ENCODE results near the gene SMYD2.

SMYD2 gene

DNA sequence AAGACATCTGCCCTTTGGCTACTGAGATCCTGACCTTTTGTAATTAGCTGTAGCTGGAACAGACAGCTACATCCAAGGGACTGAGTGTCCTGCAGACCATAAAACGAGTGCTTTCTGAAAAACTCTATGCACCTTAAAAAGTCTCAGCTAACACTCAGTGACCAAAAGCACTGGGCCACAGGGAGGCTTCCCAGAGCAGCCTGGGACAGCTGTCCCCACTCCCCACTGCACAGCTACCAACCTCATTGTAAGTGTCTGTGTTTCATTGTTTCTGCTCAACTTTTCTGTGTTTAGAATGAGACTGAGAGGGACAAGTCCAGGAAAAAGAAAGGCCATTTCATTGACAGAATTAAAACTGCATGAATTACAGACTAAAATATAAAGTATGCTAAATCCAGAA, 80.7 kb downstream of the SMYD2 start:
- DNase-seq (ENCODE audit: low read depth) = no peak

- no peak for DNase-seq (ENCODE audit: low read depth)
These were observed 81.4 kb downstream of the SMYD2 start for GRCh38 chr1:214362188-214362882.

DNA sequence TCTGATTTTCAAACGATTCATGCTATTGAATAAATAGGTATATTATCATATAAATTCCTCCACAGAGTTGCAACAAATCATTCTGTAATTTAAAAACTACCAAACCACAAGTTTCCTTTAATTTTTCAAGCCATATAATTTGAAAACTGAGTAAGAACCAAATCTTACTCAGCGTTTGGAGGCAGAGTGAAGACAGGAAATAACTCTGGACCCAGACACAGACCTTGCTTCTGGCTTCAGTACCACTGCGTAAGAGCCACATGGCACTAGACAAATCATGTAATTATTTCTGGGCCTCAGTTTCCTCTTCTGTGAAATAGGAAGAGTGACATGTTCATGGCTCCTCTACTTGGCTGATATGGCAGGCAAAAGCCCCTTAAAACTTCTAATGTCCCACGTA, 82.4 kb downstream of the SMYD2 start:
- DNase-seq (ENCODE audit: low read depth) = no peak

GRCh38 chr1:214364386-214364785, 83.4 kb downstream of the SMYD2 start:
- DNase-seq (ENCODE audit: low read depth) = no peak

GRCh38 chr1:214364786-214365295, 83.9 kb downstream of the SMYD2 start:
- DNase-seq (ENCODE audit: low read depth) = no peak

DNA sequence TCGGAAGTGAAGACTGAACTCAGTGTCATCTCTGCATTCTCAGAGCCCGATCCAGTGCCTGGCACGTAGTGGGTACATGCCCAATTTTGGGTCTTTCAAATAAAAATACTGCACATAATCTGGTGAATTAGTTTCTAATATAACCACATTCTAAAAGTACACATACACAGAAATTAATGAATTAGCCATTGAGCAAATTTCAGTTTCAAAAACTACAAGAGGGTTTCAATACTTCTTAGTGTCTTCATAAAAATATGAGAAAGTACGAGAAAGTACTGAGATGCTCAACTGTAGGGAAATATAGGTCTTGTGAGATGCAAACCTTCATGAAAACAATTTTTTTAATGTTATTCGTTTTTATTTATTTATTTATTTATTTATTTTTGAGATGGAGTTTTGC, 86.9 kb downstream of the SMYD2 start:
- DNase-seq (ENCODE audit: low read depth) = no peak

DNA sequence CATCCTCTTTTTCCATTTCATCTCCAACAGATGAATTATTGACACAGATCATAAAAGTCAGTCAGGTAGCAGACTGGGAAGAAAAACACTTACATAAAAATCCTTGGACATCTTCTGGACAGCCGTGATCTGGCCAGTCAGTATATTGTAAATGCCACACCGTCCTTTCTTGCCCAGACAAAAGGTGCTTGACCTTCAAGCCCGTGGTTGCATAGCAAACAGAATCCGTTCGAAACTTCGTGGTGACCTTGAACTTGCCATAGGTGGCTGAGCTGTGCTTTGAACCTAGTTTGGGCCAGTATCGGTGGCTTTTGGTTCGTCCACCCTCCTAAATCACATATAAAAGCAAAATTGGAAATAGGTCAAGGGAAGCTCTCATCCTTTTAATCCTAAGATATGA, 88.4 kb downstream of the SMYD2 start:
- no peak for DNase-seq (ENCODE audit: low read depth)

GRCh38 chr1:214370615-214371014, 89.7 kb downstream of the SMYD2 start:
- DNase-seq (ENCODE audit: low read depth) = no peak

- no peak for DNase-seq (ENCODE audit: low read depth)
These were observed 91.1 kb downstream of the SMYD2 start for GRCh38 chr1:214372092-214372491.

DNA sequence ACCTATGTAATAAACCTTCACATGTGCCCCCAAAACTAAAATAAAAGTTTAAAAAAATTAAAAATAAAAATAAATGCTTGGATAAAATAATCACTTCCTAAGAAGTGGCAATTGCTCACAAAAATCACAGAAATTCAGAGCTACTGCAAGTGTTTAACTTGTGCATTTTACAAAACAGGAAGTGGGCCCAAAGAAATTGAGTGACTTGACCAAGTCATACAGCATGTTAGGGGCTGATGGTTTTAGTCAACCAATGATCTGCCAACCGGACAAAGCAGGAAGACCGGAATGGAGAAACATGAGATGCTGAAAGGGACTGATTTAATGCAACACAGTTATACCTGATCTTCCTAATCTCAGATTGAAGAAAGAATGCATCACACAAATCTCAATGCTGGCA, 96.5 kb downstream of the SMYD2 start:
- DNase-seq (ENCODE audit: low read depth) = no peak

DNA sequence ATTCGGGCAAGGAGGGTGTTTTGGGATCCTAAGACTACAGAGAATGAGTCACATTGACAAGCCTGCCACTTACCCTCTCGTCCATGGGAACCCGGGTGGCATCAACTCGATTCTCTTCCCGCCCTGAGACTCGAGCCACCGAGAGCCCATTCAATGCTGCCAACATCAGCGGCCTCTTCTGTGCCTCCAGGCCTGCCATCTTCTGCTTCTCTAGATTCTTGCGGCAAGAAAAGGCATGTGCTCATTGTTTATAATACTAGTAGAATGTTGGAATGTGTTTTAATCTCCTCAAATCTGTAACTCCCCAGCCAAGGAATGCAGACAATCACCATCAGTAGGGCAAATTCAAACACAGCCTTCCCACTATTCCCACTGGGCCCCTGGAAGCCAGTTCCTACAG, 96.9 kb downstream of the SMYD2 start:
- peak; percentile 74 for DNase-seq (ENCODE audit: low read depth)

- peak; percentile 58 for DNase-seq (ENCODE audit: low read depth)
These were observed 97.5 kb downstream of the SMYD2 start for GRCh38 chr1:214378492-214378891.

GRCh38 chr1:214379236-214379970, 98.4 kb downstream of the SMYD2 start:
- no peak for DNase-seq (ENCODE audit: low read depth)

DNA sequence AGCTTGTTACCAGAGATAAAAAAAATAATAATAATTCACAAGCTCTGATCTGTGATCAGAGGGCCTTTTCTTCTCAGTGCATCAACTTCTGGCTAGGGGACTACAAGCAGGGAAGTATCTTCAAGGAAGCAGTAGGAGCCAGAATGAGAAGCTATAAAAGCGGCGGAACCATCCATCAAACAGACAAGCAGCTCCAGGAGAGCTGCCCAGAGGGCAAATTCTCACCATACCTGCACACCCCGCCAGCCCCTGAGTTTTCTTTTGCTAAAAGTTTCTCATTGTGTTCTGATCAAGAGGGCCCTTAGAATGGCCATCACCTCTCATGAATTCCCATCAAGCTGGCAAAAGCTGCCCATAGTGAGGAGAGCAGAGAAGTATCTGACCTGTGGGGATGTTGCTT, 99.4 kb downstream of the SMYD2 start:
- no peak for DNase-seq (ENCODE audit: low read depth)

DNA sequence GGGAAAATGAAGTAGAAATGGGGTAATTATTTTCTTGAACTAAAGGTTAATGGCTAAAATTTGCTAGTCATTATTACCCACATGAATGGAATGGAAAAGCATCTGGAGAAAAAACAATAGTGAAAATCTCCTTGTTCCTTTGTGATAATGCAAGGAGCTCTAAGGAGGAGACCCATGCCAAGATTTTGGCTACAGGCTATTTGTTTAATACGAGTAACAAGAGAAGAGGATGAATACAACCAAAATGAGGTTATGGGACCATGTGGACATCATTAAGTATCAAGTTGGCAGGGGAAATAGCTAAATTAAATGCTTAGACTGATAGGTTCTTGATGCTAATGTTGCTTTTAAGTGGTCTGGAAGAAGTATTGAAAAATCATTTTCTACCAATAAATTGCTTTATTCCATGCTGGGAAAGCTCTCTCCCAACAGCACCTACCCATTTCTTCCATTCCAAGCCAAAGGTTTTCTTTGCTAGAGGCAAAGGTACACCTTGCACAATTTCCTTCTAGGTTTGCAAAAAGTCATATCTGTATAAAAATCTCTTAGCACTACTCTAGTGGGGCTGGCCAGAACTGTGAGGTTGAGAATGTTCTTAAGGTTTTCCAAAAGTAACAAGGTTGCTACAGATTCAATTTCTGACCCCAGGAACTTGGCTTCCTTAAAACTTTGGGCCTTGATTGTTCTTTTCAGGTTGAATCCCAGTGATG, 100.2 kb downstream of the SMYD2 start:
- no peak for DNase-seq (ENCODE audit: low read depth)

GRCh38 chr1:214383381-214384372, 102.7 kb downstream of the SMYD2 start:
- DNase-seq (ENCODE audit: low read depth) = no peak

DNA sequence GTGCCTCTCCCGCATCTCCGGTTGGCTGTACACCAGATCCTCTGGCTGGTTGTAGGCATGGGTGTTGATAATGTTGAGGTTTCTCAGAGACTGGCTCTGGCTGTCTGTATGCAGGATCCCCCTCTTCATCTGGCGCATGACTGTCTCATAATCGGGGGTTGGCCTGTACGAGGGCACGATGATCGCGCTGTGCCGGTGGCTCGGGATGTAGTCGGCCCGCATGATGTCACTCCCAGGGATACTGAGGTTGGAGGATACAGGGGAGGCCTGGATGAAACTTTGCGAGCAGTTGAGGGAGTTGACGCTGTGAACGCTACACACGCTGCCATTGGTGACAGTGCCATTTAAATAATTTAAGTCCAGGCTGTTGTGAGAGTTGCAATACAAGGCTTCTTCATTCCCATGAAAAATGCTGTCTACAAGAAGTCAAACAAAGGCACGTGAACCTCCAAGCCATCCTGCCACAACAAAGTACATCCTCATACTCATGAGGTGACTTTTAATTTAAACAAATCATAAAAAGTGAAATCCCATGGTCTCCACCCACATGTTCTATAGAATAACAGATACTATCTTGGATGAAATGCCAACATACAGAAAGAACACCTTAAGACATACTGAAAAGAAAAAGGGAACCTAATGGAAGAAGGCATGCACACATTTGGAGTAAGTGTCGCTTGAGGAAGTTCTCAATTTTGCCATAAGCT, 103.6 kb downstream of the SMYD2 start:
- no peak for DNase-seq (ENCODE audit: low read depth)

GRCh38 chr1:214385428-214385827, 104.5 kb downstream of the SMYD2 start:
- DNase-seq (ENCODE audit: low read depth) = no peak

GRCh38 chr1:214386333-214386732, 105.4 kb downstream of the SMYD2 start:
- DNase-seq (ENCODE audit: low read depth) = no peak
